Fibroblast of skin of back (primary cell): ENCODE measurements around the gene TMEM127.

Experiments
- DNase-seq: peaks from one replicate; pipeline ENCODE4 v3.0.0-alpha.2; 2013

TMEM127 gene

DNA sequence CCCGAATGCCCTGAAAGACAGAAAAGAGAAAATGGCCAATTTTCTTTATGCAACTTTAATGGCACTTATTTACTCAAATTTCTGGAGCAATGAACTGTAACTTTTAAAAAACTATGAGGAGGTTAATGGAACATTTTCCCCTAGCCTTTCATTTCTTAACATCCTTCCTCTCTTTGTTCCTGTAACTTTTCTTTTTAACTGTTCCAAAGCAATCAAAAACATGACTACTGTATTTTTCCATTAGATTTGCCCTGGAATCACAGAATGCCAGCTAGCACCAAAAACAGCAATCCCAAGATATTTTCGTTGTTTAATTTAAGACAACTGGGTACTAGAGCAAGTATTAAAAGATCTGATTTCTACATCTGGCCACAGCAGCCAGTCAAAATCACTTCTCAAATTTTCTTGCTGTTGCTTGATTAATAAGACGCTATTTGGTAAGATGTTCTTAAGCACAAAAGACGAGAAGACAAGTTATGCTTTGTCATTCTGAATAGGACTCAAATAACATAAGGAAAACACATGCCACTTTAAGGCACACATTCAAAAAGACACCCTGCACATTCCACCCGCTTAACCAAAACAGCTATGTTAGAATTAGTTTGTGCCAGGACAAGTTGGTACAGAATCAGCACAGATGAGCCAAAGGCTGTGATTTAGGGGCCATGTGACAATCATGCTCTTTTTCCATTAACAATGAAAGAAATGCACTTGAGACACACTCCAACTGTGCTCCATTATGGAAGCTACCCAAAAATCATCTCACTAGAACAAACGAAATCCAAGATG is 60.8 kb downstream of the TMEM127 start:
- DNase-seq: peak; percentile 46

GRCh38 chr2:96203130-96204028 is 62.4 kb downstream of the TMEM127 start:
- no peak for DNase-seq

DNA sequence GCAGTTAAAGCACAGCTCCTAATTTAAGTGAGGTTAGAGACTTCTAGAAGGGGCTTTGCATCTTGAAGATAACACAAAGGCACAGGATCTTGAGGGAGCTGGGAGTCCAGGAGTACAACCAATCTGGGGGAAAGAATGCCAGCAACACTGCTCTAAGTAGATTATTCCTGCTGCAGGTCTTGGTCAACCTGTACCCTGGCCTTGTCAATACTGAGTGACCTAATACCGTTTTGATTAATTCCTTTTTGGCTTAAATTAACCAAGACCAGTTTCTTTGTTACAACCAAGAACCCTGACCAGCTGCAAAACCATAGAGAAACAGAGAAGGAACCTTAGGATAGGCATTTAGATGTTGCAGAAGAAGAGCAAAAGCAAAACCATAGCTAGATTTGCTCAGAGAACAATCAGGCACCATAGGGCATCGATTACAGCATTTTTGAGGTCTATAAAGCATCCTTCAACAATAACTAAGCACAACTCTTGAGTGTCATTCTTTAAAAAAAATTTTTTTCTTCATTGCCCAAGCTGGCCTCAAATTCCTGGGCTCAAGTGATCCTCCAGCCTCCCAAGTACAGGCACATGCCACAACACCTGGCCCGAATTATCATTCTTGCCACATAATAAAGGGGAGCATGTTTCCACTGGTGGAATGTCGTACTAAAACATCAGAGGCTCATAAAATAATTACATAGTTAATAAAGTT is 63.5 kb downstream of the TMEM127 start:
- peak; percentile 34 for DNase-seq

GRCh38 chr2:96201338-96201737 is 64.5 kb downstream of the TMEM127 start:
- no peak for DNase-seq

- DNase-seq: no peak
These were observed 66.9 kb downstream of the TMEM127 start for GRCh38 chr2:96198921-96199320.
